ENCODE measurements around the gene DNAJC16.
A peak's percentile ranks its signal among the peaks of the same experiment; 100 is the strongest.
"Not testable (repeated sequence)": the region's sequence is repeated elsewhere in the genome, so short reads cannot be mapped to it uniquely, and the experiment has no call there.

Gene DNAJC16

DNA sequence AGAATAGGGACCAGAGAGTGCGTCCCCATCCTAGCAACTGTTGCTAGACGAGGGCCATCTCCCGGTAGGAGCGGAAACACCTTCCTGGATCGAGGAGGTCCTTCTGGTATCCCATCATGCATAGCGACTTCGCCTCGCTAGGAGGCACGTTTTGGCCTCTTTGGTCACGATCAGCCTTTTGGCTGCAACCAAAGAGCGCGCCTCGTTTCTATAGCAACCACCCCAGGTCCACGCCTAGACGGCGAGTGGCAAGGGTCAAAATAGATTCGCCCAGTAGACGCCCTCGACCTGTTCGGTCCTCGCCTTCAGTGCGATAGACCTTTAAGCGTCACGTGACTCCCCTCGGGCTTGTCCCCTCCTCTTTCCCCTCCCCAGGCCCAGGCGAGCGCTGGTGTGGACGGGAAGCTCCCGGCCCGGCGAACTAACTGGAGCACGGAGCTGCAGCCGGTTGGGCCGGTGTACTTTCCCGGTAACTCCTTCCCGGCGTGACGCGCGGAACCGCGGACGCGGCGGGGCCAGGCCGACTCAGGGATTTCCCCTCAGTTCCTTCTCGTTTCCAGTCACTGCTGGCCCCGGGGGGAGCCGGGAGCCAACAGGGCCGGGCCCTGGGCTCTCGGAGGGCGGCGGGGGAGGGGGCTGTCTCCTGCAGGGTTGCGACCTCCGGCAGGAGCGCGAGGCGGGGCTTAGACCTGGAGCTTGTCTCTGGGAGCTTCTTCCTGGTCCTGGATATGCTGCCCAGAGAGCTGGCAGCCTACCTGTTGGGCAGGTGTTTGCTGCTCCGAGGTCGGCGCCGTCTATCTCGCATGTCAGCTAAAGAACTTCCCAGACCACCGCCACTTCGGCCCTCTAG lies at the start of gene DNAJC16:
DNAJC16 (plus strand) TSS at position 359 of the 850 bp plus-strand sequence. CDS start 2,258 bp downstream, outside the sequence.
- peak; percentile 99 for DNase-seq

DNA sequence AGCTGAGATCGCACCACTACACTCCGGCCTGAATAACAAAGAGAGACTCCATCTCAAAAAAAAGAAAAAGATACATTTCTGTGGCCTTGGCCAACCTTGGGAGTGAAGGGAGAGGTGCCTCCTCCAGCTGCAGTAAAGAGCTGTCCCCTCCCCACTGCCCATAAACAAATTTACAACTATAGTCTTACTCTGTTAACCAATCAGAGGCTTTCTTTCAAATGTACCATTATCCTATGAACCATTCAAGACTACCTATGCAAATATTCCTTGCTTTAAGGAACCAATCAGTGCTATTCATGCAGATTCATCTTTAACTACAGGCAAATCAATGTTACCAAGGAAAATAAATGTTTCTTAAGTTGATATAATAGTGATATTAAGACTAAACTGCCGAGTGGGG lies 49.7 kb upstream of the DNAJC16 start:
- DNase-seq: no peak

DNA sequence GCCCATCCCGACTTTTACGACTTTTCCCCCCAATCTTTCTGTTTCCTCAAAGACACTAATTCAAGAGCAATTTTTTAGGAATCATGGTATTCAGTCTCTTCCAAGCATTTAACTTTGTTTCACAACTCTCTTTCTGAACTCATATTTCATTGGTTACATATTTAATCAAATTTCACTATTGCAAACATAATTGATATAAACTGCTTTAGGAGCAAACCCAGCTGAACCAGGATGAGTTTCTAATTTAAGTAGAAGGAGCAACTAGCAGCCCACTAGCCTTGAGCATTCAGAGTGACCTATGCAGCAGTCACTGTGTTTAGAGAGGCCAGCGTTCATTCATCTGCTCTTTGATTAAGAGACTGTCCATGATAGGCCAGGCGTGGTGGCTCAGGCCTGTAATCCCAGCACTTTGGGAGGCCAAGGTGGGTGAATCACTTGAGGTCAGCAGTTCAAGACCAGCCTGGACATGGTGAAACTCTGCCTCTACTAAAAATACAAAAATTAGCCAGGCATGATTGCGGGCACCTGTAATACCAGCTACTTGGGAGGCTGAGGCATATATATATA lies 48.9 kb upstream of the DNAJC16 start:
- DNase-seq: no peak

DNA sequence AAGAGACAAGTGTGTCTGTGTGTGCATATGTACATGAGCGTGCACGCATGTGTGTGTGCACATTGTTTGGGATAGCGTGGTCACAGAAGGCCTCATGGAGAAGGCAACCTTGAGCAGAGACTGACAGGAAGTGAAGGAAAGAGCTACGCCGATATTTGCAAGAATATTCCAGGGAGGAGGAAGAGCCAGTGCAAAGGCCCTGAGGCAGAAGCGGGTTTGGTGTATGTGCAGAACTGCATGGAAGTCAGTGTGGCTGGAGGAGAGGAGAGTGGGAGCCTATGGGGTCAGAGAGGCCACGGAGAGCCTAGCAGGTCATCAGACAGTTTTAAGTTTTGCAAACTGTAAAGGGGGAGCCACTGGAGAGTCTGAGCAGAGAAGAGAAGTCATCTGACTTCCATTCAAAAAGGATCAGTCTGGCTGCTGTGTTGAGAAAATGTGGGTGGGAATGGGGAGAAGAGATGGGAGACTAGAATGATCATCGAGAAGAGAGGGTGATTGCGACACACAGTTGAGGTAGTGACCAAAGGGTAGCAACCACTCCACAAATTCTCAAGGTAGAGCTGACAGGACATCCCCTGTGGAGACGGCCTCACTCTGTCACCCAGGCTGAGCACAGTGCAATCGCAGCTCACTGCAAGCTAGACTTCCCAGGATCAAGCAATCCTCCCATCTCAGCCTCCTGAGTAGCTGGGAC lies 46.8 kb upstream of the DNAJC16 start:
- no peak for DNase-seq

DNA sequence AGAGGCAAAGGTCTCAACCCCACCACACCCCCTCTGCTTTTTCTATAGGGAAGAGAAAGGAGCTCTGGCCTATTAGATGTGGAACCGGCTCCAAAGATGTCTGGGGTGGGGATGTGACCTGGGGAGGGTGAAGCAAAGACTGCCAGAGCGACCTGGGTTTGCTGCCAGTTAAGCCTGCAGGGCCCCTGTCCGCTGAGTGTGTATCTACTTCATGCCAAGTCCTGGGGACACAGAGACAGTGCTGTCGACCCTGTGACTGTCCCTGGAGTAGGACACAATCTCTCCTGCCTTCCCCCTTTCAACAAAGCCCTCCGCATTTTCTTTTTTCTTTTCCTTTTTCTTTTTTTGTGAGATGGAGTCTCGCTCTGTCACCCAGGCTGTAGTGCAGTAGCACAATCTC lies 44.2 kb upstream of the DNAJC16 start:
- DNase-seq: not testable (repeated sequence)

DNA sequence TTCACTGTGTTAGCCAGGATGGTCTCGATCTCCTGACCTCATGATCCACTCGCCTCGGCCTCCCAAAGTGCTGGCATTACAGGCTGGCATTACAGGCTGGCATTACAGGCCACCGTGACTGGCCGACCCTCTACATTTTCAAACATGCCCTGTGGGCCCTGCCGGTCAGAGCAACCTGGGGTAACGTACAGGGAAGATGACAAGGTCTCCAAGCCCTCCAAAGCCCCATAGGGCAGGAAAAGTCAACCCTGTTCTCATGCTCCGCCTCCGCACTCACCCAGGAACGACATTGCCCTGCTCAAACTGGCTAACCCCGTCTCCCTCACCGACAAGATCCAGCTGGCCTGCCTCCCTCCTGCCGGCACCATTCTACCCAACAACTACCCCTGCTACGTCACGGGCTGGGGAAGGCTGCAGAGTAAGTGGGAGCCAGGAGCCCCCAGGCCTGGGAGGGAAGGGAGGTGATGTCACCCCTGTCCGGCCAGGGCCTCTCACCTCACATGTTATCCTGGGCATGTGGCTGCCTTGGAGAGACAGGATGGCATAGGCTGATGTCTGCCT lies 43.6 kb upstream of the DNAJC16 start:
- not testable (repeated sequence) for DNase-seq

DNA sequence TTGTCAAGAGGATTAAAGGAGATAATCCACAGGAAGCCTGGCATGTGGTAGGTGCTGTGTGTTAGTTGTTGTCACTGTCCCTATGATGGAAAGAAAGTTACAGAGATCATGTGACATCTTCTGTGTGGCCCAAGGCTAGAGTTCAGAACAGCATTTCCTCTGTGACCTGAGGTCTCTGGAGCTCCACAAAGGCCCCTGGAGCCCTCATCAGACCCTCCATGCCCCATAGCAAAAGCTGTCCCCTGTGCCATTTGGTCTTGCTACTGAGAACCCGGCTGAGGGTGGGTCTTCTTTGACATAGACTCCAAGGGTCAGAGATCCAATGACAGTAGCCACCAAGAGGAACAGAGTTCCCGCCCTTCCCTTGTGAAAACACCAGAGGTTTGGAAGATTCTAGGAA lies 42.7 kb upstream of the DNAJC16 start:
- no peak for DNase-seq

DNA sequence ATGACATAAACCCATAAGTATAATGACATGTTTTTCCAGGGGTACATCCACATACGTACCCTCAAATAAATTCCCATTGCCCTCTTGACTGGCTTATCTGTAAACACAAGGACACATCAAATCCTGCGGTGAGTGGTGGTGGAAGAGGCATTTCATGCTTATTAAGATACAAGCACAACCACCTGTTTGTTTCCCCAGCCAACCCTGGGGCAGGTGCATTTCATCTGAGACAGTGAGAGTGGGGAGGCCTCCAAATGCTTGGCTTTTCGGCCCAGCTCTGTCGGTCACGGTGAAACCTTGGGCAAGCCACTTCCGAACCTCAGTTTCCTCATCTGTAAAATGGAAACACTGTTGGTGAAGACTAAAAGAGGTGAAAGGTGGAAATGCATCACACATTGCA lies 42.2 kb upstream of the DNAJC16 start:
- not testable (repeated sequence) for DNase-seq

DNA sequence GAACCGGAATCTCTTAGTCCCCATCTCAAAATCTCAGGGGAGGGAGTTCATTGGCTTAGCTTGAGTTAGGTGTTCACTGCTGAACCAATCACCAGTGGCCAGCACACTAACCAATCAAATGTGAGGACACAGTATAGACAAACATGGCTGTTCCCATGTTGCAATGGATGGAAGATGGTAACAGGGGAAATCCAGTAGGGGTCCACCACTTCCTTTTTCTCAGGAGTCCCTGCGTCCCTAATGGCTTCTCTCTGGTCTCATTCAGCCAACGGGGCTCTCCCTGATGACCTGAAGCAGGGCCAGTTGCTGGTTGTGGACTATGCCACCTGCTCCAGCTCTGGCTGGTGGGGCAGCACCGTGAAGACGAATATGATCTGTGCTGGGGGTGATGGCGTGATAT lies 41.0 kb upstream of the DNAJC16 start:
- DNase-seq: no peak

DNA sequence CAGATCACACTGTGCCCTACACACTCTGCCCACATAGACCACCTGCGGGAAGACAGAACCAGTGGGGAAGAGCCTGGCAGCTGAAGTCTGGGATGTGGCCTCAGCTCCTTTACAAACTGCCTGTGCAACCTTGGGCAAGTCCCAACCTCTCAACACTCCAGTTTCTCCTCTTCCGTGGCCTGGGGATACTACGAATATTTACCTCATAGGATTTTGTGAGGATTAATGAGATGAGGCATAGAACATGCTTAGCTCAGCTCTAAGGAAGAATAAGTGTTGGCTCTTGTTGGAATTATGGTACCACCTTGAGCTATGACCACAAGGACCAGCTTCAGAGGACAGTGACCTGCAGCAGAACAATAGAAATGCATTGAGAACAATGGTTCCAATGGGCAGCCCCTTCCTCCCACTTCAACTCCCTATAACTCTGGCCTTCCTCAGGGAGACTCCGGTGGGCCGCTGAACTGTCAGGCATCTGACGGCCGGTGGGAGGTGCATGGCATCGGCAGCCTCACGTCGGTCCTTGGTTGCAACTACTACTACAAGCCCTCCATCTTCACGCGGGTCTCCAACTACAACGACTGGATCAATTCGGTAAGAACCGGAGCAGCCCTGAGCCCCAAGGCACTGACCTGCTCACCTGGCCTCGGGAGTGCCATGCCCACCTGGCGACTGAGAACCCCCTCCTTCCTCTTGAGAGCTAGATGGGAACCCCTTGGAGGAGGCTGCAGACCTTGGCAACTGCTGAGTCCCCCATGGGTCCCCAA lies 39.6 kb upstream of the DNAJC16 start:
- not testable (repeated sequence) for DNase-seq

DNA sequence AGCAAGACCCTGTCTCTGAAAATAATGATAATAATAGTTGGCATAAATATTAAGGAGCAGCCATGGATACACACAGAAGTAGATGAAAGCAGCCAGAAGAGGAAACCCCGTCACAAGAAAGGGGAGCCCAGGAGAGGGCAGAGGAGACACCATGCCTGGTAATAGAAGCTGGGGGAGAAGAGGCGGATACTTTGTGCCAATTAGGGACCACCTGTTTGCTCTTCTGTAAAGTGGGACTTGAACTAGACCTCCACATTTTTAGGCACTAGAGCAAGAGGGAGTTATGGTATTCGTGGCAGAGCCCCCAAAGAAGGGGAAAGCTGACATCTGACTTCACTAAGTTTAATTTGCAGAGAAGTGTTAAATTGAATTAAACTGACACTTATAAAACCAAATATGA lies 38.3 kb upstream of the DNAJC16 start:
- no peak for DNase-seq

DNA sequence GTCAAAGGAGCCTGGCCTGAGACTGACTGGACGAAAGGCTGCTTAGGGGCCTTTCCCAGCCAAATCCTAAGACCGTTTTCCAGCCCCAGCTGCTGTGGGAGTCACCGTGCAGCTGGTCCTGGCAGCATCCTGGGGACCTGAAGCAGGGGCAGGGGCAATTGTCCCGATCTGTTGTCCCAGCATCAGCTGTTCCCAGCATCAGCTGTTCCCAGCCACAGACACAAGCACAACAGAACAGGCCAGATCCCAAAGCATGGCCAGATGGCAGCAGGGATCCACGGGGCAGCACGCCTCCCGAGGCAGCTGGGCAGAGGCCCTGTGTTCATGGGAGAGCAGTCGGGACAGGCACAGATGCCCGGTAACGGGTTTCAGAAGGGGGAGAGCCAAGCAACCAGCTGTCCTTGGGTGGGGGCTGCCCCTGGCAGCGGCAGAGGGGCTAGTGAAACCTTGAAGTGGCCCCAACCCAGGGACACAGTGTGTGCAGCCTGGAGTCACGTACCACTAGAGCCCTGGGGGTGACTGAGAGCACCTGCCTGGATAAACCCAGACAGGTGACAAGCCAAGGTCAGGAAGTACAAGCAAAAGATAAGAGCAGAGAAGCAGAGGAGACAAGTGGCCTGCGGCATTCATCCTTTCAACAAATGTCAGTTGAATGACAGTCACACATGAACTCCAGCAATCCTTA lies 37.5 kb upstream of the DNAJC16 start:
- DNase-seq: no peak

DNA sequence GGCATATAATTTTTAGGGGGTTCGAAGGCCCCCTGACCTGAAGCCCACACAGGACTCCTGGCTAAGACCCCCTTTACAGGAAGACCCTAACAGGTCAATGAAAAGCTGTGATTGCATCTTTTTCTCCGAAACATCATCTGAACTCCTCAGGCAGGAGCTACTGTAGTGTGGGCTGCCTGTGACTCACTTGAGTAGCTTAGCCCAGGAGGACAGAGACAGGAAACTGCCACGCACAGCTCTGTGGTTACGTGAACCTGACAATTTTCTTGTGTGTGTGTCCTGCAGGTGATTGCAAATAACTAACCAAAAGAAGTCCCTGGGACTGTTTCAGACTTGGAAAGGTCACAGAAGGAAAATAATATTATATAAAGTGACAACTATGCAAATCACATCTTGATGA lies 35.6 kb upstream of the DNAJC16 start:
- not testable (repeated sequence) for DNase-seq

DNA sequence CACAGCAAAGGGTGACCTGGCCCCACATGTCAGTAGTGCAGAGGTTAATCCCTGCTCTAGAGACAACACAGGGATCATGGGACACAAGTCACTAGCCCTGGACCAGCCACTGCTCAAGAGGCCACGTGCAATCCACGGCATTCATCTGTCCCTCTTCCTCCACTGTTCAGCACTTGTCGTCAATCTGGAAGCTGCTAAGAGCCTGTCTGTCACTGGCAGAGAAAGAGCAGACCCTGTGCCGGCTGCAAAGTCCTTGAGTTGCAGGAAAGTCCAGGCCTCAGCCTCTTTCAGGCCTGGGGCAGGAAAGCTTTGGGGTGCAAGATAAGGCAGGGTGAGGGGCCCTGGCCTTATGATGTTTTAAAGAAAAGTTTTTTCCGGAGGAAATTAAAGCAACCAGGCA lies 34.1 kb upstream of the DNAJC16 start:
- DNase-seq: no peak

DNA sequence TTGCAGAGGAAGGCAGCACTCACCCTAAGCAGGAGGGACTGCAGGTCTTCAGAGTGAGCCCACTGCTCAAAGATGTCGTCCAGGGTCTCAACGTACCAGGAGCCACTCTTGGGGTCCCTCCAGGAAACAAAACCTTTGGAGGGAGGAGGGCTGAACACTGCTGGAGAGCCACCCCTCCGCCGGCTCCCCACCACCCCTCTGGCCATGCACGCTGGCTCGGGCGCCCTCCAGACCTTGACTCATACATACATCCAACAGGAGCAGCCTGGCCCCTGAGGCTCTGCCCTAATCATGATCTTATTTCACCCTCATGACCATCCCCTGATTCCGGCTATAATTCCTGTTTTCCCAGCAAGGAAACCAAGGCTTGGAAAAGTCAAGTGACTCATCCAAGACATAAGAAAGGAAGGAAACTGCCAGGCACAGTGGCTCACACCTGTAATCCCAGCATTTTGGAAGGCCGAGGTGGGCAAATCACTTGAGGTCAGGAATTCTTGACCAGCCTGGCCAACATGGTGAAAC lies 32.7 kb upstream of the DNAJC16 start:
- no peak for DNase-seq

DNA sequence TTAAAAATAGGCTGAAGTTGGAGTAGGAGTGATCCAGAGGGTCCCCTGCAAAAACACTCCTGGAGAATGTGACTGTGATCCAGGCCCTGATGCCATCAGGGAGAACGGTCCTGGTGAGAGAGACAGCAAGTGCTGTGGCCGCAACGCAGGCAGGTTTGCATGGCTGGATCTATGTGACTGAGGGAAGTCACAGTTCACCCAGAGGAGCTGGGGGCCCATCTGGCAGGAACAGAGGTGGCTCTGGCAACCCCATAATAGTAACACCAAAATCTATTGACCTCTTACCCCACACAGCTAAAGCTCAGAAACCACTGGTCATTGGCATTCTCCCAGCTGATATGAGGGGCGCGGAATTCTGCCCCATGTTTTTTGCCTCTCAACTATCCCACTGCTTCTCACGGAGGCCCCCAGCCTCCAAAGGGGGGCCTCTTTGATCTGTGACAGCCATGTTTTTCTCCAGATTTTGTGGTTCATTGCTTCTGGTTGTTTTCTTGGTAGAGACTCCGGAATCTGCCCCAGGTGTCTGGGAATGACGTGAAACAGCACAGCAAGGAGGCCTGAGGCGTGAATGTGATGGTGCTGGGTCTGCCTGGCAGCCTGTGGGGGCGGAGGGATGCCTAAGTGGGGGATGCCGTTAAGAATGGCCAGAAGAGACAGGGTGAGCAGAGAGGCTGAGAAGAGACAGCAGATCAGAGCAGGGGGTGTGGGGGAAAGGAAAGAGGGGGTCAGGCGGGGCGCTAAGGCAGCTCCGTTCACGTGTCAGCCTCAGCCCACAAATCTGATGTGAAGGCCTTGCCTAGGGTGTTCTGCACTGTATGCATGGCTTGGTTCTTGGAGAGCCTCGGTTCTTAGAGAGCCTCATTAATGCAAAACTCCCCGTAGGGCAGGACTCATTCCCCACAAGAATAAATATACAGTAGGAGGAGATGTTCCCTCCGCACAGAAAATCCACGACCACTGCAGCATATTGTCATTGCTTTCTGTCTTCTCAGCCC lies 26.2 kb upstream of the DNAJC16 start:
- no peak for DNase-seq

DNA sequence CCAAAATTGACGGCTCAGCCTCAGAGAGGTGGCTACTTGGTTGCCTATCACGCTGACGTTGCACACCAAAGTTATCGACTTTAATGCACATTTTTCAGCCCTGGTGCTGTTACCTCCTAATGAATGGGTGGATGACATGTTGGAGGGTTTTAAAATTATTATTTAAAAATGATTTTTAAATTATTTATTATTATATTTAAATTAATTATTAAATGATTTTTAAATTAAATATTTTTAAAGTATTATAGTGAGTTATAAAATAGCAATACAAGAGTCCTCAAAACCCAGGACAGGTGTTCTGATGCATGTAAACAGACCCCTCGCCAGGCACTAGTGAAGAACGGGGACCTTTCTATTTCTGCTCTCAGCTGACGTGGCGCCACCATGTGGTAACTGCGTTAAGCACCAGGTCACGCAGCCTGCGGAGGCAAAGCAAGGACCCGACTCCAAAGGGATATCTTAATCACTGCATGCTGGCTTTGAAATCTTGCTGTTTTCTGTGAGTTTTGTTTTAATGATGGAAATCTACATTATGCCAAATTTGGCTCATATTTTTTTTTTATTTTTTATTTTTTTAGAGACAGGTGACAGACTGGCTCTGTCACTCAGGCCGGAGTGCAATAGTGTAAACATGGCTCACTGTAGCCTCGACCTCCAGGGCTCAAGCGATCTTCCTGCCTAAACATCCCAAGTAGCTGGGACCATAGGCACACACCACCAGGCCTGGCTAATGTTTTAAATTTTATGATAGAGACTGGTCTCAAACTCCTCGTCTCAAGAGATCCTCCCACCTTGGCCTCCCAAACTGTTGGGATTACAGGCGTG lies 25.2 kb upstream of the DNAJC16 start:
- DNase-seq: no peak

DNA sequence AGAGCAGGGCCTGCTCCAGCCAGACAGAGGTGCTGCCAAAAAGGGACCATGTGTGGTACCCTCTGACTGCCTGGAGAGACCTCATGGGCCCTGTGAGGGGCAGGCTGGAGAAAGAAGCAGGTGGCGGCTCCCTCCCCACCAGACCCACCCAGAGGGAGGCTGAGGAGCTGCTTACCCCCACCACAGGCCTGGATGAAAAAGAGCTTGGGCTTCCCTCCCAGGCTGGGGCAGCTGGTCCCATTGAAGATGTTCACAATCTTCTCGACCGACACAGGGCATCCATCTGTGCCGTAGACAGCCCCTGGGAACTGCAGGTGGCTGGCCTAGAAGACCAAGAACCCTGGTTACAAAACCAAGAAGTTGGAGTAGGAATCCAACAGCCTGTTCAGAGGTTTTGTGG lies 22.2 kb upstream of the DNAJC16 start:
- DNase-seq: no peak

DNA sequence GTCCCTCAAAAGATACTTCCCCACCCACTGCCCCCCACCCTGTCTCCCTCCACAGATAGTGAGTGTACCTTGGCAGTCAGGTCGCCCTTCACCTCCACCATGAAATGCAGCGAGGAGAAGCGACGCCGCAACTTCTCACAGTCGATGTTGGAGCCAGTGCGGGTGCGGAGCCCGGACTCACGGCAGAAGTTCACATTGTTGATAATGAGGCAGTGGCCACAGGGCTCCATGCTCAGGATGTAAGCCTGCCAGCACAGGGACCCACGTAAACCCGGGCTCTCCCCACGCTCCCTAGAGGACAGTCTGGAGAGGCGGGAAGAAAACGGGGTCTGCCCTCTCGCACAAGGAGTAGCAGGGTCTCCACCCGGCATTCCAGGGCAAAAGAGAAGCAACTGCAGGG lies 19.8 kb upstream of the DNAJC16 start:
- DNase-seq: no peak

DNA sequence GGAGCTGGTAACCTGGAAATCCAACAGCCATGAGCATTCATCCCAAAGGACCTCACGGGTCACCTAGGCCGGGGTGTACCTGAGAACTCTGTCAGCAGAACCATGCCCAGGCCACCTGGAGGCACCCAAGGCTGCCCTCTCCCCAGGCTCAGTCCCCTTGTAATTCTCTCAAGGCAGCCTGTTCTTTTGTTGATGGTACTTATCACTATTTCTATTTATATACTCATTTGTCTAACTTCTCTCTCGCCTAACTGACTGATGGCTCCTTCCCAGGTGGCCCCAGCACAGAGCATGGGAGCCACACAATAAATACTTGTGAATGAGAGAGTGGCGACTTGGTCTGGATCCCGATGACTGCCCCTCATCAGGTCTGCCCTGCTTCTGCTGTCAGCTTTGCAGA lies 19.4 kb upstream of the DNAJC16 start:
- no peak for DNase-seq
